Activated CD8-positive, alpha-beta memory T cell treated with anti-CD3 and anti-CD28 coated beads for 1 hour (primary cell): ENCODE results near the gene HDLBP.
"Not testable (repeated sequence)": the region's sequence is repeated elsewhere in the genome, so short reads cannot be mapped to it uniquely, and the experiment has no call there.

Experiments
- DNase-seq, 2 donors: peaks; one replicate each; pipeline ENCODE4 v3.0.0-alpha.2; 2020; ENCODE audit warnings: low read depth in 1 of 2; ENCODE audit errors: extremely low read depth in 1 of 2

The HDLBP gene

DNA sequence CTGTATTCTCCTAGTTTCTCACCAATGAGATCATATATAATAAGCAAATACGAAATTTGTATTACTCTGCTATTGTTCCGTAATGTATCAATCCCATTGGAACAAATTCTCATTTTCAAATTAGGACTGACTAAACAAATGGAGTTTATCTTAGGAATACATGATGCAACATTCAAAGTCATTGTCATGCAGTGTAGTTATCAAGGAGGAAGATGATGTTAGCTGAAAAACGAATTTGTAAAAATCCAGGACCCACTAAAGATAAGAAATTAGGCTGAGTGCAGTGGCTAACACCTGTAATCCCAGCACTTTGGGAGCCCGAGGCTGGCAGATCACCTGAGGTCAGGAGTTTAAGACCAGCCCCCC, 15.1 kb upstream of the HDLBP start:
- no peak for DNase-seq

DNA sequence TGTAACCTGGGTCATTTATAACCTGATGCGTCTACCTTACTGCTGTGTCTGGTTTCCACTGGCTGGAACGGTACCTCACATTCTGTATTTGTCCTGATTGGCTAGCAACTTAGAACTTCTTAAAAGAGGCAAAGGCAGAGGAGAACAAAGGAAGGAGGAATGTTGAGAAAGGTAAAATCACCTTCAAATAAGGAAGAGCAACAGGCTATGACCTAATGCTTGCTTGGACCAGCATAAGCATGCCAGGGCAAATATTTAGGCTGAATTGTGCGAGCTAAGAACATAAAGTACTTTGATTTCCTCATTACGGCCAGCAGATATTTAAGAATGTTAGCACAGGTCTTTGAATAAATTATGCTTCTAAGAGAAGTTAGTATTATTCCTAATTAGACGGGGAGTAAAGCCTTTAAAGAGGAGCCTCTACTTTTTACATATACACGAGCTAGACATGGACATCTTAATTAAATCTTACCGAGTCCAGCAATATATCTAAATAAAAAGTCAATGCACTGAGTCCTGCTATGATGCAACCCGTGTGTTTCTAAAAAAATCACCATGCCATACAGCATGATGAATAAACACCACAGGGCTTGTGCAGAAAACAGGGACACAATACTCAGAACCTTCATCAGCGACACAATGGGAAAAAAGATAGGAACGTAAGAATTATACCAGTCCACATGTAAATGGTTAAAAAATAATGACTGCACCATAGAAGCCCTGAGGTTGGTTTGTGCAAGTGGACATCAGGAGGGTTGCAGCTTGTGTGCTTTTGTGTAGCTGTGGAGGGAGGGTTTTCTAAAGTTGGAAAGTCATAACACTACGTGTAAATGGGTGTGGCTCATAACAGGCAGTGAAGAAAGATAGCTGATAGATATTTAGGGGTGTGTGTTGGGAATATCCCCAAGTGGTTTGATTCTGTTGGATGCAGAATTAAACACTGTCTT, 14.5 kb upstream of the HDLBP start:
- DNase-seq: no peak

DNA sequence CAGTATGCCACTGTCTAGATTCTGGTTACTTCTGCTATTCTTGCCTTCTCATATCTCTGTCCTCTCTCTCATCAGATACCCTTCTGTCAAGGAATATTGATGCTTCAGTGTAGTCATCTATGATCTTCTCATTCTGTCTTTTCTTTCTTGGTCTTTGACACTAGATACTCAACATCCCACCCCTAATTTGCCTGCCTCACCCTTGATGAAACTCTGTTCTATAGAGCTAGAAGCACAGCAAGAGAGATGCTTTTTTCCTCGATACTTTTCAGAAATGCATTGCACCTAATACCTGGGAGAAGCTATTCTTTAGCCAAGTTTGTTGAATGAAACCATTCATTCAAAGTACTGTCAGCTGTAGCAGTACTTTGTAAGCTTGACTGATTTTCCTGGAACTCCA, 9.8 kb upstream of the HDLBP start:
- DNase-seq: no peak

DNA sequence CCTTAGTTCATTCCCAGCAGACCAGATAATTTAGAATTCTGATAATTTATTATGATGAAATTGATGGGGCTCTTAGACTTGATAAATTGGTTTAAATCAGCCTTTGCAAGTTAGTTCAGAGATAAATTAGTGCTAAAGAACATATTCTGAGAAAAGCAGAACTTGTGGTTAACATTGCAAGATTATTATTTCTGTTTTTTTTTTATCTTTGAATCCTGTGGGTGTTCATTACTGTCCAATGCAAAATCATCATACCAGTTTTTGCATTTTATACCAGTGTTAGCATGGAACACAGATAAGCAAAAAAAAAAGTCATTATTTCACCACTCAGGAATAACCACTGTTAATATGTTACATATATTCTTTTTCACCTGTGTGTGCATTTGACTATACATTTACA, 9.3 kb upstream of the HDLBP start:
- DNase-seq: no peak

DNA sequence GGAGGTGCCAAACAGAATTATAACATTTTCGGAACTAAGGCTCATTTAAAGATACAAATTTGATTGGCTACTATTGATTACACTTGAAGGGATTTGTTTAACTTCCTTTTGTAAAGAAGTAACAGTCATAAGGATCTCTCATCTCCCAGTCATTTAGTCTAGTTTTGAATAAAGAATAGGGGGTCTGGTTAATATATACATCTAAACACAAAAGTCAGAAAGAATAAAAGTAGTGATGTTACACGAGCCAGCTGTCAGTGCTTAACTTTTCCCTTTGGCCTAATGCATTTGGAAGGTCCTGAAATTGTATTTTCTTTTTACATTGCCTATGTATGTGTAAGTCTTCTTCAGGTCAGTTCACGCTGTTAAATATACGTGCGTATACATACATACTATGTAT, 8.3 kb upstream of the HDLBP start:
- DNase-seq: no peak

DNA sequence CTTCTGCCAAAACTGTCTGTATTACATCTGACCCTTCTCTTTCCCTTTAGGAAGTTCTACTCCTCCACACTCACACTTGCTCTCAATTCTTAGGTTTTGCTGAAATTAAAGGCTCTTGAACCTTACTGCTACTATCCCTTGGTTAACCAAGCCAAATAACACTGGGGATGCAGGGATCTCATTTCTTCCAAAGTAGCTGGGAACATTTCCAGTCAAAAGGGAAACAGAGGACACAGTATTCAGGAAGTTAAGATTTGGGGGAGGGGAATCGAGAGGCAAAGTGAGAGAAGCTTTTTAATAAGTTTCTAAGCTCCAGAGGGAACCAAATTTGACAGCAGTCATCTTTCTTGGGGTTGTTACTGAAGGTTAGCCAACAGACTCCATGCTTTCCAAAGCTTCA, 6.4 kb upstream of the HDLBP start:
- DNase-seq: no peak

DNA sequence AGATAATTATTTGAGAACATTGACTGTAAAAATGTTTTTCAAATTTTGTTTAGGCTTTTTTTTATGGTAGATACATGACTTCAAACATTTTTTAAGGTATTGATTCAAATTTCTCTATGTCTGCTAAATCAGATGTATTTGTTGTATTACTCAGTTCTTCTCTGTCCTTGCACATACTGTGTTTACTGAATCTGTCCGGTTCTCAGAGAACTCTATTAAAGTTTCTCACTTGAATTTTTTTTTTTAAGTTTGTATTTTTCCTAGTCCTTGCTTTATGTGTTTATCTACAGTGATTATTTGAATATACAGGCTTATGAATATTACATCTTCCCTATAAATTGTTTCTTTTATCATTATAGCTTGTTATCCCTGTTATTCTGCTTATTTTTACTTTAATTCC, 5.6 kb upstream of the HDLBP start:
- no peak for DNase-seq

DNA sequence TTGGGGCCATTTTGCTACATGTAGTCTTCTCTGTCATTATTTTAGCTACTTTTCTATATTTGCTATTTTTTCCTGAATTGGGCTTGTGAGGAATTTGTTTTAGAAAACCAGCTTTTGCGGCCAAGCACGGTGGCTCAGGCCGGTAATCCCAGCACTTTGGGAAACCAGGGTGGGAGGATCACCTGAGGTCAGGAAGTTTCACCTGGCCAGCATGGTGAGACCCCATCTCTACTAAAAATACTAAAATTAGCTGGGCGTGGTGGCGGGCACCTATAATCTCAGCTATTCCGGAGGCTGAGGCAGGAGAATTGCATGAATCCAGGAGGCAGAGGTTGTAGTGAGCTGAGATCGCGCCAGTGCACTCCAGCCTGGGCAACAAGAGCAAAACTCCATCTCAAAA, 4.9 kb upstream of the HDLBP start:
- no peak for DNase-seq

DNA sequence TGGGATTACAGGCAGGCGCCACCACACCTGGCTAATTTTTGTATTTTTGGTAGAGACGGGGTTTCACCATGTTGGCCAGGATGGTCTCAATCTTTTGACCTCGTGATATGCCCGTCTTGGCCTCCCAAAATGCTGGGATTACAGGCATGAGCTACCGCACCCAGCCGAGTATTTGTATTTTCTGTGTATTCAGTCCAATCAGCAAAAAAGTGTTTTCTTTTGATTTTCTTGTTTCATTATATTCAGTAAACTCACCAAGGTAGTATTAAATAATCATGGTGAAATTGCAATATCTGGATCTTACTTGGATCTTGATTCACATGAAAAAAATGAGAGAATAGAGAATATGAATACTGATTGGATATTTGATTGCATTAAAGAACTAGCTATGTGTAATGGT, 3.4 kb upstream of the HDLBP start:
- not testable (repeated sequence) for DNase-seq

DNA sequence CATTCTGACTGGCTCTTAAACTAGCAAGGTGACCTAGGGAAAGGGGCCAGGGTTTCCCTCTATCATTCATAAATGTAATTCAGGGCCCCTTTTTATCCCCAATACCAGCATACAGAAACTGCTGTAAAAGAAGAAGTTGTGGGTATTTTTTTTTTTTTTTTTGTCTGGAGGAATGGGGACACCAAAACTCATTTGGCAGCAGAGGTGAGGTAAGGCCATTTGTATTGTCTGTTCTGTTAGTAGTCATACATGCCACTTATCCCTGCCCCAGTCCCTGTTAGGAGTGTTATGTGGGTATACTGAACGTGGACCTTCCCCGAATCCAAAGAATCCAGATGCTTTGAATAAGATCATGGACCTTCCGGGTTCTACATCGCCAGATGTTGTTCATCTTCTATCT, 1.9 kb upstream of the HDLBP start:
- no peak for DNase-seq

DNA sequence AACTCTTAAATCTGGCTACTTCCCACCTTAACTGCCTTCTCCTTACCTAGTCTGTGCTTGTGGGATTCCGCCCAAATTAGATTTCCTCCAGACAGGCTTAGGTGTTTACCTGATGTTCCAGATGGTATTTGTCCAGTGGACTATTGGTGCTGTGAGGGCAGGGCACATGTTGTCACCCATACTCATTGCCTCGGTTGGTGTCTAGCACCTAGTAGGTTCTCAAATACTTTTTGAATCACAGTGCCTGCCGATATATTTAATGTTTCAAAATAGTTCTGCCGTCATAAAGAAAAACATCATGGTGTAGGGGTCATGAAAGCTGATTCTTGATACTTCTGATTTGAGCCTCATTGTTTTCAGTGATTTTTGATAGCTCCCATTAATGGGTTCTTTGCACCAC, 1.4 kb upstream of the HDLBP start:
- no peak for DNase-seq

DNA sequence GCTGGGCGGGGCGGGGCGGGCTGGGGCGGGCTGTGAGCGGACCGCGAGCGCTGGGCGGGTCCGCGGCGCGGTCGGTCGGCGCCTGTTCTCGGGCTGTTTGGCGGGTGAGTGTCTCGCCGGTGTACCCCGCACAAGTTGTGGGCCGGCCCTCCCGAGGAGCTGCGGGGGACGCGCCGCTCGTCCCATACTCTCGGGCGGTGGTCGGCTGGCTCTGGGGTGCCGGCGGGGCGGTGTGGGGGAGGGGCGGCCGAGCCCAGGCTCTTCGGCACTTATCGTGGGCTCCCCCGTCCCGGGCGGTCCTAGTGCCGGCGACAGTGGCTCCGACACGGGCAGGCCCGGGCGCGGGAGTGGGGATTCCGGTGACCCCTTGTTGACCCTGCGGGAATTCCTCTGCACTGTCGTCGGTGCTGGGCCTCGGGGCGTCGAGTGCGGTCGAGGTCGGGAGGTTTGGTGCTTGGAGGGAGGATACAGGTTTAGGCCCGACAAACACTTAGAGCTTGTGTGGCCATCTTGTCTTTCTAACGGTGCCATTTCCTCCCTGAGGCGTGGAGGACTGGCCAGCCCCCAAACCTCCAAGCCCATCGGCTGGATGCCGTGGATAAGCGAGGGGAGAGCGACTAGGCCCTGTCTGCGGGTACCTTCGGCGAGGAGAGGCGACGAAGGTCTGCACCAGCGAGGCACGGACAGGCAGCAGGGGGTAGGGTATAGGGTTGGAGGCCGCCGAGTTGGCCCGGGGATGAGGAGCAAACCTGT, 583 bp upstream of the HDLBP start, which contains the start of gene SEPTIN2:
TSS of gene SEPTIN2 (plus strand) at position 47 of the 753 bp plus-strand sequence. CDS start 8,308 bp downstream, outside the sequence.
- peak; percentile 30 to 66 for DNase-seq

DNA sequence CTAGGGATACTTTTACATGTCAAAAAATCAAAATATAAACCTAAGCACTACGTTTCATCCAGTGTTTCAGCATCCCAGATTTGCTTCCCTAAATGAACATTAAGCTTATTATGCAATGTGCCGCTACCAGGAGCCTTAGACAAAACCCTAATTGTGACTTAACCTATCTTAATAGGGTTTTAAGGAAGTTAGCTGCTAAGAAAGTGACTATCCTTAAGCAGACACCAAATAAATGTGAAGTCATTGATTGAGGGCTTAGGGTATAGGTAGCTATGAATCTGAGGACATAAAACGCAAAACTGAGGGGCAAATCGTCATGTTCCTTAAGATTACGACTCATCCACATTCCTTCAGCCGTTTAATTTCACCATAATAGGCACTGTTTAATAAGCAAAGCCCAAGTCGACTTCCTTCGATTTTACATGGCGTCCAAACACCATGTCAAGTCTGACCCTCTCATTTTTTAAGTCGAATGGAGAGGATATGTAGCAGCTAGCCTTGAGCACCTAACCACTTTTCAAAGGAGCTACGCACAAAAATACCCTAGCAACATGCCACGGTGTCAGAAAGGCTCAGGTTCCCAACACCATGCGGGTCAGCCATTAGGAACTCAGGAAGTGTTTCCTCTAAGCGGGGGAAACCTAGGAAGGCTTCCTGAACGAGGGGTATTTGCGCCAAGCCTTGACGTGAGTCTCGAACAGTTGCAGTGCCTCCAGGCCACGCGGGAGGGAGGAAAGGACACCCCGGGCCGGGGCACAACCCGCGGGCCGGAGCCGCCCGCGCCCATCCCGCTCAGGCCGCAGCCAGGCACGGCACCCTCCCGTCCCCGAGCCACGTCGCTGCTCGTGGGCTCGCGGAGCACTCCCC, 1.0 kb downstream of the HDLBP start:
- peak in 1 of 2 donors; percentile 10 for DNase-seq

DNA sequence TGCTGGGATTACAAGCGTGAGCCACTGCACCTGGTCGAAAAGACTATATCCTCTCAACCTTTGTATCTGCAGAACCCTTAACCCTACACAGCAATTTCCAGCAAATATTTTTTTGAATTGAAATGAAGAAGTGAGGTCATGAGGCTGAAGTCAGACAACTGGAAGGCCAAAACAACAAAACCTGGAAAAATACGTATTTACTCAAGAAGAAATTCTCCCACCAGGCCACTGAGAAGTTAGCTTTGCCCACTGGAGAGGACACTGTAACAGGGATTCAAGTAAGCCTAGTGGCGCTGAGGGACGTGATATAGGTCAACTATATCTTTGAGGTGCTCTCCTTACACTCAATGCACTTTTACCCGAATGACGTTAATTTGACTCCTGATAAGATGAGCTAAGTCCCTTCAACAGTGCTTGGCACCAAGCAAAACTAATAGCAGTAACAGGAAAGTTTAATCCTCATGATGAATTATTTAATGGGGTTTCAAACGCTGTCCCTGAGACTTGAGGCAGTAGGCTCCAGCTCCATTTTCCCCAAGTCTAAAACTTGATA, 1.9 kb downstream of the HDLBP start:
- no peak for DNase-seq

DNA sequence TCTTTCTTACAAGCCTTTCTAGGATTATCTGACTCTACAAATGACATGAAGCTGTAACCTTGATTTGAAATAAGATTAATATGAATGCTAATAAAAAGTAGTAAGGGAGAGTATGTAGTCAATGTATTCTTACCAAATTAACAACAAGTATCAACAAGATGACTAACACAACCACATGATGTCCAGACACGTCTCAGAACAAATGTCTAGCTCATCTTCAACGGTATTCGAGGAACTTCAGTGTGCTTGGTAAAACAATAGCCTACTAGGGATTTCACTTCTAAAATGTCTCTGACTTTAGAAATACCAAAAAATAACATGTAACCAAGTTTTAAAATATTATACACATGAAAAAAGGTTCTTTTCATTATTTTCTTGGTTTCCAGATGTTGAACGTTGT, 3.4 kb downstream of the HDLBP start:
- DNase-seq: no peak

DNA sequence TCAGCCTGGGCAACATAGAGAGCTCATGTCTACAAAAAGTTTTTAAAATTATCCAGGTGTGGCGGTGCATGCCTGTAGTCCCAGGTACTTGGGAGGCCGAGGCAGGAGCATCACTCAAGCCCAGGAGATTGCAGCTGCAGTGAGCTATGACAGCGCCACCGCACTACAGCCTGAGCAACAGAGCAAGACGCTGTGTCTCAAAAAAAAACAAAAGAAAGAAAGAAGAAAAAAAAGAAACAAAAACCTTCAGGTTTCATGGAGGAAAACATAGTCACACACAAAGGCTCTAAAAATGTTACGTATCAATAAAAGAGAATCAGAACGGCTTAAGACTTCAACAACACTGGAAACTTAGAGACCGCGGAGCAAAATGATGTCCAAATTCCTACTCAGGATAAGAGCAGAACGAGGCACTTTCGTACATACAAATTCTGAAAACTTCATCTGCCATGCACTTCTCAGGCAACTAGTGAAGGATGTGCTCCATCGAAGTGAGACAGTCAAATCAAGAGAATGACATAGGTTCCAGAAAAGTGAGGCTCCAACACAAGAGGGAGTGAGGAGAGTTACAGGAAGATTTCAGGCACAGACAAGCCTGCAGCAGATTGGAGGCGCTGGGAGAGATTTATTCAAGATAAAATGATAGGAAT, 4.4 kb downstream of the HDLBP start:
- no peak for DNase-seq

DNA sequence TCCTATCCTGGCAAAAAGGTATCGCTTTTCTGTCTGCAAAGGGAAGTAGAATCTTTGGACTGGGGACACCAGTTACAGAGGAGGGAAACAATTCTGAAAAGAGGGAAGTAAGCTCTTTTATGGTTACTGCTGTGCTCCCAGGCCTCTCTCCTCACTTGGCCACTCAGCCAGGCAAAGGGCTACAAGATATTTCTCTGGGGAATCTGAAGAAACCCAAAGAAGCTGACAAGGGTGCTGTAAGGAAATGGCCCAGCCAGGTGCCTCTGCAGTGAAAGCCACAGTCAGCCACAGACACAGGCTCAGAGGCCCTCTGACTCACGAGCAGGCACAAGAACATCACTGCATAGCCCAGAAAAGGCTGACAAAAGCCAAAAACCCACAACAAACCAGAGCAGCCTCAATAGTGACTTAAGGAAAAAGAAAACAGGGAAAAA, 5.8 kb downstream of the HDLBP start:
- DNase-seq: peak; percentile 34 to 43

DNA sequence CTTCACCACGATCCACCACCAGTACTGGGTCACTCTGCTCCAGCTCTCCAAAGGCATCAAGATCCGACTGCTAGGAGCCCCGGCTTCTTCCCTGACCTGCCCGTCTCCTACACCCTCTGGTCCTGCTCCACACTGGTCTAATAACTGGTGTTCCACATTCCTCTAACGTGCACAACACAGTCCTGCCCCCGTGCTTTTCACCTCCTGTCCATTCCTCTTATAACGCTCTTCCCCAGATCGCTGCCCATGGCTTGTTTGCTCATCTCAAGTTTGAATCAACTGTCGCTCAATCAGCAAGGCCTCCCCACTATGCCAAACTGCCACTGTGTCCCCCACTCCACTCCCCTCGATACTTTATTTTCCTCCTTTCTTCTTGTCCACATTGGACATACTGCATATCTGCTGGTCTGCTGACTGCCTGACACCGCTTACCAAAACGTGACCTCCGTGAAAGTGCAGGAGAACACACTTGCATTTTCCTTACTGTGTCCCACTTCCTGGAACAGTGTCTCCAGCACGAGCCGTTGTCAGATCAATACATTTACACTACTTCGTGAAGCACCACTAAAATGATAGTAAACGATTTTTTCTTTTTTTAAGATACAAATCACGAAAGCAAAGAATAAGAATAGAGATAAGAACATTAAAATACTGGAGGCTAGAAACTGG, 6.5 kb downstream of the HDLBP start:
- DNase-seq: no peak

DNA sequence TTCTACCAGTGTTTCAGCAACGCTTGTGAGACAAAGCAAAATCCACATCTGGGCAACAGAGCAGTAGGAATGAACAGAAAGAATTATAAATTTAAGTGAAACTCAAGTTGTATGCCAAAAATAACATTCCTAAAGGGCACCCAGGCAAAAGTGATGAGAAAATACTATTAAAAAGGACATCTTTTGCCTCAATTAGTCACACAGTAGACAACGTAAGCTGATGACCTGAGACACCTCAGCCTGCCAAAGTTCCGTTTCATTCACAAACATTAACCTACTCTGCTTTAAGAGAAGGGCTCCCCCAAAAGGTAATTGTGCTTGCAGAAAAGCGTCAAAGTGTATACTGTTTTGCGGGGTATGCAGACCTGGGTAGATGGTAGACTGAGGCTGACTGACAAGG, 7.2 kb downstream of the HDLBP start:
- DNase-seq: no peak

DNA sequence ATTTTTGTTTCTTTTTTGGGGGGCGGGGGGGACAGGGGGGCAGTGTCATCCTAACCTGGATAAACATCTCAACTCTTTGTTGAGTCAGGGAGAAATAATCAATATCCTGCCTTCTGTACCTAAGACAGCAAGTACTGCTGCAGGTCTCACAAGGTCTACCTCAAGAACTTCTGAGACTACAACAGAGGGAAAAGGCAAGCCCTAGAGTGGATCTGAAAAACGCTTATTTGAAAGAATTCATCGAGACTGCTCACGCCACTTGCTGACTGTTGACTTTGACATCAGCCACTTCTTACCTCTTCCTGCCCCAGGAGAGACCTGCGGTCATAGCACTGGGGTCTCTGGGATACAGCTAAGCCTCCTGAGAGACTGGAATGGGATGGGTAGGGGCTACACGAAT, 8.4 kb downstream of the HDLBP start:
- DNase-seq: no peak
